ENCODE results near the gene CELF1. TPM values are rescaled to one million over a fixed set of nuclear protein-coding genes. Genes with fewer than 3 reads are reported as not detected.

The CELF1 gene
- total and polyA plus RNA-seq, 2 donors (not counting 1 experiment from before 2014, with no cell fraction given): 81.1 to 100 TPM

DNA sequence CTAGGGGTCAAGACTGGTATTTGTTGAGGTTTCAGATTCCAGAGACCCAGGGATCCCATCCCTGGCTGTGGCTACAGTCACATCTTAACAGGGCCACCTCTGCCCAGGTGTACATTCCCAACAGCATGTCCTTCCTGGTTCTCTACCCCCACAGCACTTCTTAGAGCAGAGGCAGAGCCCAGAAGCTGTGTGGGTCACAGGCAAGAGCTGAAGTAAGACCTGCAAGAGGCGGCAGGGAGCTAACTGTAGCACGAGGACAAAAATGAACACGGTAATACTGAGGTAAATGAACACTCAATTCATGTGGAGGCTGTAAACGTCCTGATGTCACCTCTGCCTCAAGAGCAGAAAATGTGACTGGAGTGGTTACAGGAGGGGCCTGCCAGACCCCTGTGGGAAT lies 82.3 kb downstream of the CELF1 start:
- Histone ChIP-seq H3K4me2 (ENCODE audit: extremely low read depth, insufficient read depth, low read length) (no peak overlapping the region), H3K79me2 (ENCODE audit: control insufficient read depth, insufficient read depth, low read length) (peaks cover 24% of the 10 kb centered on the region), H3K4me3 (replicated peaks in 1 of 4; ENCODE audit: control extremely low read depth in 1 of 4, insufficient read depth in 1 of 4, low read depth in 3 of 4, low read length in 4 of 4) (no peak overlapping the region), H3K9me3 (ENCODE audit: control insufficient read depth, insufficient read depth, low read depth, low read length) (no peaks in the 10 kb centered on the region), H2AFZ (ENCODE audit: low read length) (no peak overlapping the region), H3K36me3 (ENCODE audit: control insufficient read depth, insufficient read depth, low read length) (peaks cover 29% of the 10 kb centered on the region), H4K20me1 (ENCODE audit: control insufficient read depth, extremely low read depth, insufficient read depth, low read length) (no peaks in the 10 kb centered on the region), H3K27me3 (ENCODE audit: control insufficient read depth, insufficient read depth, low read length) (no peaks in the 10 kb centered on the region), H3K27ac (ENCODE audit: insufficient read depth, low read length) (no peak overlapping the region), H3K4me1 (ENCODE audit: control insufficient read depth, extremely low read depth, insufficient read depth, low read length) (peaks cover 11% of the 10 kb centered on the region), H3K9ac (ENCODE audit: insufficient read depth, low read length) (no peak overlapping the region)
- no peak for DNase-seq (ENCODE audit: low read depth in 2 of 2)
- TF ChIP-seq, protein P1, sequence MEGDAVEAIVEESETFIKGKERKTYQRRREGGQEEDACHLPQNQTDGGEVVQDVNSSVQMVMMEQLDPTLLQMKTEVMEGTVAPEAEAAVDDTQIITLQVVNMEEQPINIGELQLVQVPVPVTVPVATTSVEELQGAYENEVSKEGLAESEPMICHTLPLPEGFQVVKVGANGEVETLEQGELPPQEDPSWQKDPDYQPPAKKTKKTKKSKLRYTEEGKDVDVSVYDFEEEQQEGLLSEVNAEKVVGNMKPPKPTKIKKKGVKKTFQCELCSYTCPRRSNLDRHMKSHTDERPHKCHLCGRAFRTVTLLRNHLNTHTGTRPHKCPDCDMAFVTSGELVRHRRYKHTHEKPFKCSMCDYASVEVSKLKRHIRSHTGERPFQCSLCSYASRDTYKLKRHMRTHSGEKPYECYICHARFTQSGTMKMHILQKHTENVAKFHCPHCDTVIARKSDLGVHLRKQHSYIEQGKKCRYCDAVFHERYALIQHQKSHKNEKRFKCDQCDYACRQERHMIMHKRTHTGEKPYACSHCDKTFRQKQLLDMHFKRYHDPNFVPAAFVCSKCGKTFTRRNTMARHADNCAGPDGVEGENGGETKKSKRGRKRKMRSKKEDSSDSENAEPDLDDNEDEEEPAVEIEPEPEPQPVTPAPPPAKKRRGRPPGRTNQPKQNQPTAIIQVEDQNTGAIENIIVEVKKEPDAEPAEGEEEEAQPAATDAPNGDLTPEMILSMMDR (conservative IDR thresholded peaks at IDR 0.05 in 1 of 2, IDR thresholded peaks at IDR 0.05 in 1 of 2; ENCODE audit: low read depth in 1 of 2, low read length in 2 of 2): no peak
- no peak for TF ChIP-seq EZH2 (IDR thresholded peaks at IDR 0.05; ENCODE audit: low read length, missing control alignments)

DNA sequence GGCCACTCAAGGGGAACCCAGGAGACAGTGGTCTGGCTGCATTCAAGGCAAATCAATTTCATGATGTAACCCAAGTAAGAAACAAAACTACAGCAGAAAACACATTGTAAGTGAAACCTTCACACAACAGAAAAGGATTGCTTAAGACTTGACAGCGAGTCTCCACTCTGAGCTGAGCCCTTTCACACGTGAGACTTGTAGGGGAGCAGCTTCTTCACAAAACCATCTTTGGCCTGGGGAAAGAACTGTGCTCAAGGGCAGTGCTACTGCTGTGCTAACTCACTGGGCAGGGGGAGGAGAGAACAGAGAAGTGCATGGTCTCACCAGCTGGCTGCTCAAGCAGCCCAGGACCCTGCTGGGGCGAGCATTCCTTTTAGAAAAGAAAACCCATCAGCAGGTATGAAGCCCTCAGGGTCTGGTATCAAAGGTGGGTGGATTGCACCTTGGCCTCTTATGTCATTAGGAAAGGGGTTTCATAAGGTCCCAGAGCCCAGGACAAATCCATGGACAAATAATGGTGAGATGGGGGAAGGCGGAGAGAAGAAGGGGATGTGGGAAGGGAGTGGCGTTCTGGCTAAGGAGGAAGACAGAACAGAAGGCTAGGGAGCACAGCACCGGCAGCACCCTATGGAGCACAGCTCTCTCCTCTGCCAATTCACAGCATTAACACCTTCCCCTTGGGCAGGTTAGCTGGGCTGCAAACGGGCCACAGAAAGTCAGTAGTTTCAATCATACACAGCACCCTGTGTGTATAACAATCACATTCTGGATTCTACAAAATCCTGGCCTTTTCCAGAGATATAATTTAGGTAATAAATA lies 83.4 kb downstream of the CELF1 start:
- H3K36me3 ChIP-seq (ENCODE audit: control insufficient read depth, insufficient read depth, low read length): peaks cover 25% of the 10 kb centered on the region
- peaks cover 8% of the 10 kb centered on the region for H3K4me1 ChIP-seq (ENCODE audit: control insufficient read depth, extremely low read depth, insufficient read depth, low read length)
- no peaks in the 10 kb centered on the region for H3K9me3 ChIP-seq (ENCODE audit: control insufficient read depth, insufficient read depth, low read depth, low read length)
- peaks cover 27% of the 10 kb centered on the region for H3K79me2 ChIP-seq (ENCODE audit: control insufficient read depth, insufficient read depth, low read length)
- no peaks in the 10 kb centered on the region for H4K20me1 ChIP-seq (ENCODE audit: control insufficient read depth, extremely low read depth, insufficient read depth, low read length)
- H2AFZ ChIP-seq (ENCODE audit: low read length): no peak overlapping the region
- no peak overlapping the region for H3K27ac ChIP-seq (ENCODE audit: insufficient read depth, low read length)
- no peaks in the 10 kb centered on the region for H3K27me3 ChIP-seq (ENCODE audit: control insufficient read depth, insufficient read depth, low read length)
- no peak overlapping the region for H3K4me2 ChIP-seq (ENCODE audit: extremely low read depth, insufficient read depth, low read length)
- H3K4me3 ChIP-seq (replicated peaks in 1 of 4; ENCODE audit: control extremely low read depth in 1 of 4, insufficient read depth in 1 of 4, low read depth in 3 of 4, low read length in 4 of 4): no peak overlapping the region
- TF ChIP-seq, protein P1 (conservative IDR thresholded peaks at IDR 0.05 in 1 of 2, IDR thresholded peaks at IDR 0.05 in 1 of 2; ENCODE audit: low read depth in 1 of 2, low read length in 2 of 2): no peak
- TF ChIP-seq EZH2 (IDR thresholded peaks at IDR 0.05; ENCODE audit: low read length, missing control alignments): no peak
- peak in 1 of 2 donors; percentile 41 for DNase-seq (ENCODE audit: low read depth in 2 of 2)
- H3K9ac ChIP-seq (ENCODE audit: insufficient read depth, low read length): no peak overlapping the region

DNA sequence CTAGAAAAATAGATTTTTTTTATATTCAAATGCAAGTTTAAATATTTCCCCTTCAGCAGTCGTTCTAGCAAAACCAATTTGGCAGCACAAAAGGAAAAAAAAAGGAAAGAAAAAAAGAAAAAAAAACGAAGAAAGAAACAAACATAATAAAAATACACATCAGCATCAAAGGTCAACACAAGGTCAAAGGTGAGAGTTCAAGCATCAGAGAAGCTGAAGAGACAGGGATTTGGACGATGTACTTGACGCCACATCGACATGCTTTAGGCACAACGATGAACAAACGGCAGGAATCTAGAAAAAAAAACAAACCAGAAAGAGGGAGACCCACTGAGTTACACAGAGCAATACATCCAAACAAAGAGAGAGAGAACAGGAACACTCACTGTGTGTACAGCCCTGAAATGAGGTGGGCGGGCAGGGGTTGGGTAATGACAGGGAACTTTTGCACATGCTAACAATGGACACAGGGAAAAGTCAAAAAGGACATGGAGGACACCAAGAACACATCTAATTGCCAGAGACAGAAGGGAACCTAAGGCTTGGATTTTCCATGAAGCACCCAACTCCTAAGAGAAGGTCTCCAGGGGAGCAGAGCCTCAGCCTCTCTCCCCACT lies 84.2 kb downstream of the CELF1 start:
- Histone ChIP-seq H3K79me2 (ENCODE audit: control insufficient read depth, insufficient read depth, low read length) (peaks cover 27% of the 10 kb centered on the region), H3K4me3 (replicated peaks in 1 of 4; ENCODE audit: control extremely low read depth in 1 of 4, insufficient read depth in 1 of 4, low read depth in 3 of 4, low read length in 4 of 4) (no peak overlapping the region), H3K36me3 (ENCODE audit: control insufficient read depth, insufficient read depth, low read length) (peaks cover 28% of the 10 kb centered on the region), H4K20me1 (ENCODE audit: control insufficient read depth, extremely low read depth, insufficient read depth, low read length) (no peaks in the 10 kb centered on the region), H3K27ac (ENCODE audit: insufficient read depth, low read length) (no peak overlapping the region), H3K9ac (ENCODE audit: insufficient read depth, low read length) (no peak overlapping the region), H3K27me3 (ENCODE audit: control insufficient read depth, insufficient read depth, low read length) (no peaks in the 10 kb centered on the region), H3K4me2 (ENCODE audit: extremely low read depth, insufficient read depth, low read length) (no peak overlapping the region), H3K4me1 (ENCODE audit: control insufficient read depth, extremely low read depth, insufficient read depth, low read length) (peaks cover 8% of the 10 kb centered on the region), H2AFZ (ENCODE audit: low read length) (no peak overlapping the region), H3K9me3 (ENCODE audit: control insufficient read depth, insufficient read depth, low read depth, low read length) (no peaks in the 10 kb centered on the region)
- DNase-seq (ENCODE audit: low read depth in 2 of 2): peak; percentile 5 to 18
- TF ChIP-seq, protein P1 (conservative IDR thresholded peaks at IDR 0.05 in 1 of 2, IDR thresholded peaks at IDR 0.05 in 1 of 2; ENCODE audit: low read depth in 1 of 2, low read length in 2 of 2): no peak
- TF ChIP-seq EZH2 (IDR thresholded peaks at IDR 0.05; ENCODE audit: low read length, missing control alignments): no peak

Measured in fibroblast of lung (primary cell).